ENCODE measurements around the gene TRIM9.
"Not testable (repeated sequence)": the region's sequence is repeated elsewhere in the genome, so short reads cannot be mapped to it uniquely, and the experiment has no call there.

The TRIM9 gene

GRCh38 chr14:50967790-50968189, 127.1 kb downstream of the TRIM9 start:
- DNase-seq (ENCODE audit: low read depth in 3 of 3, low spot score in 1 of 3) = no peak

GRCh38 chr14:50967103-50967502, 127.8 kb downstream of the TRIM9 start:
- no peak for DNase-seq (ENCODE audit: low read depth in 3 of 3, low spot score in 1 of 3)

GRCh38 chr14:50964683-50965390, 130.1 kb downstream of the TRIM9 start:
- DNase-seq (ENCODE audit: low read depth in 3 of 3, low spot score in 1 of 3) = no peak

GRCh38 chr14:50963919-50964318, 131.0 kb downstream of the TRIM9 start:
- DNase-seq (ENCODE audit: low read depth in 3 of 3, low spot score in 1 of 3) = no peak

GRCh38 chr14:50961605-50962221, 133.2 kb downstream of the TRIM9 start:
- DNase-seq (ENCODE audit: low read depth in 3 of 3, low spot score in 1 of 3) = no peak

- DNase-seq (ENCODE audit: low read depth in 3 of 3, low spot score in 1 of 3) = no peak
Measured at GRCh38 chr14:50957296-50957695, 137.6 kb downstream of the TRIM9 start.

- not testable (repeated sequence) for DNase-seq (ENCODE audit: low read depth in 3 of 3, low spot score in 1 of 3)
Measured at GRCh38 chr14:50956421-50956820, 138.5 kb downstream of the TRIM9 start.

GRCh38 chr14:50955373-50956043, 139.4 kb downstream of the TRIM9 start:
- no peak for DNase-seq (ENCODE audit: low read depth in 3 of 3, low spot score in 1 of 3)

- no peak for DNase-seq (ENCODE audit: low read depth in 3 of 3, low spot score in 1 of 3)
Measured at GRCh38 chr14:50954811-50955372, 140.0 kb downstream of the TRIM9 start.

GRCh38 chr14:50953502-50953901, 141.4 kb downstream of the TRIM9 start:
- no peak for DNase-seq (ENCODE audit: low read depth in 3 of 3, low spot score in 1 of 3)

GRCh38 chr14:50951032-50951431, 143.9 kb downstream of the TRIM9 start:
- DNase-seq (ENCODE audit: low read depth in 3 of 3, low spot score in 1 of 3) = no peak

GRCh38 chr14:50948205-50948604, 146.7 kb downstream of the TRIM9 start:
- DNase-seq (ENCODE audit: low read depth in 3 of 3, low spot score in 1 of 3) = no peak

- DNase-seq (ENCODE audit: low read depth in 3 of 3, low spot score in 1 of 3) = no peak
Measured at GRCh38 chr14:50947446-50947845, 147.5 kb downstream of the TRIM9 start.

- no peak for DNase-seq (ENCODE audit: low read depth in 3 of 3, low spot score in 1 of 3)
Measured at GRCh38 chr14:50946234-50946935, 148.5 kb downstream of the TRIM9 start.

- no peak for DNase-seq (ENCODE audit: low read depth in 3 of 3, low spot score in 1 of 3)
Measured at GRCh38 chr14:50944647-50945413, 150.1 kb downstream of the TRIM9 start.

- peak in 1 of 3 donors; percentile 18 for DNase-seq (ENCODE audit: low read depth in 3 of 3, low spot score in 1 of 3)
Measured at GRCh38 chr14:50943943-50944646, 150.8 kb downstream of the TRIM9 start, which contains the start of gene PYGL. PYGL (minus strand) TSS chr14:50944483; CDS start chr14:50944403, 80 bp downstream.

- no peak for DNase-seq (ENCODE audit: low read depth in 3 of 3, low spot score in 1 of 3)
Measured at GRCh38 chr14:50943261-50943942, 151.5 kb downstream of the TRIM9 start.

- not testable (repeated sequence) for DNase-seq (ENCODE audit: low read depth in 3 of 3, low spot score in 1 of 3)
Measured at GRCh38 chr14:50941638-50942037, 153.3 kb downstream of the TRIM9 start.

GRCh38 chr14:50941151-50941550, 153.8 kb downstream of the TRIM9 start:
- no peak for DNase-seq (ENCODE audit: low read depth in 3 of 3, low spot score in 1 of 3)

Data from stimulated activated CD4-positive, alpha-beta T cell treated with anti-CD3 and anti-CD28 coated beads, TNF-alpha, amount 100 ng/mL, for 1 hour (primary cell).